Progenitor cell of endocrine pancreas (in vitro differentiated cells): ENCODE results near the gene RNF217. TPM values are rescaled to one million over a fixed set of nuclear protein-coding genes. Genes with fewer than 3 reads are reported as not detected.

ENCODE experiments used
- DNase-seq: peaks from one replicate; pipeline ENCODE4 v3.0.0; 2021; ENCODE audit warnings: low spot score; ENCODE audit not compliant: unreplicated experiment
- H3K27ac Mint-ChIP-seq: 2 replicates; pipeline ENCODE4 v1.8.0; 2021; ENCODE audit warnings: mild to moderate bottlenecking, moderate library complexity, mixed read lengths
- H3K27me3 Mint-ChIP-seq: 2 replicates; pipeline ENCODE4 v1.8.0; 2021; ENCODE audit warnings: mixed read lengths
- H3K36me3 Mint-ChIP-seq: 2 replicates; pipeline ENCODE4 v1.8.0; 2022; ENCODE audit warnings: mixed read lengths; ENCODE audit not compliant: insufficient read depth
- H3K4me1 Mint-ChIP-seq: 2 replicates; pipeline ENCODE4 v1.8.0; 2021; ENCODE audit warnings: low read depth, mixed read lengths
- H3K4me3 Mint-ChIP-seq: 2 replicates; pipeline ENCODE4 v1.8.0; 2021; ENCODE audit warnings: low read depth, mild to moderate bottlenecking, moderate library complexity, mixed read lengths
- H3K9me3 Mint-ChIP-seq: 2 replicates; pipeline ENCODE4 v1.8.0; 2021; ENCODE audit warnings: low read depth, mixed read lengths
- CTCF ChIP-seq: fragments of 200-600 bp; sonication (generic); IDR thresholded peaks from one replicate; pipeline ENCODE4 v1.5.0; 2021; ENCODE audit warnings: antibody characterized with exemption, mild to moderate bottlenecking; ENCODE audit not compliant: unreplicated experiment
- total RNA-seq: library from RNA; stranded (reverse); gene quantifications from 2 replicates; pipeline ENCODE4 v1.2.1, GENCODE V29; 2021

Gene RNF217
- total RNA-seq, 1 donor from 2014 or later = 22.6 TPM

- Mint-ChIP-seq H3K27me3 (peaks cover 4% of the 10 kb centered on the region), H3K4me1 (no peaks in the 10 kb centered on the region), H3K9me3 (peaks cover 4% of the 10 kb centered on the region), H3K4me3 (no peak overlapping the region), H3K27ac (no peak overlapping the region), H3K36me3 (no peaks in the 10 kb centered on the region)
- no peak for DNase-seq
- no peak for TF ChIP-seq CTCF
These were observed 178.6 kb downstream of the RNF217 start for GRCh38 chr6:125140808-125141207.

Other genes with a start within 250 kb of the RNF217 start
- 33.8 and 39.6 TPM in 2 replicates for gene TPD52L1, start 191.3 kb downstream of the RNF217 start, total RNA-seq